Astrocyte of the cerebellum (primary cell): Measurements from ENCODE around the gene MEDAG.

Experiments
- DNase-seq: peaks from one replicate; pipeline ENCODE4 v3.0.0-alpha.2; 2011; ENCODE audit warnings: low read depth
- H3K4me3 ChIP-seq: 2 replicates; pipeline ENCODE4 v1.5.1; 2011; ENCODE audit warnings: mild to moderate bottlenecking, low read depth, low read length, moderate library complexity
- in situ Hi-C: cut with HindIII; loops from 2 replicates; pipeline ENCODE4 v1.10.0; 2017; ENCODE audit warnings: low sequenced_read_pairs
- TF ChIP-seq, protein P1 (sequence below): IDR thresholded peaks from 2 replicates; pipeline ENCODE4 v1.5.1; 2012; ENCODE audit warnings: low read length, low read depth, moderate library complexity, mild to moderate bottlenecking; ENCODE audit errors: missing control alignments

Gene MEDAG

DNA sequence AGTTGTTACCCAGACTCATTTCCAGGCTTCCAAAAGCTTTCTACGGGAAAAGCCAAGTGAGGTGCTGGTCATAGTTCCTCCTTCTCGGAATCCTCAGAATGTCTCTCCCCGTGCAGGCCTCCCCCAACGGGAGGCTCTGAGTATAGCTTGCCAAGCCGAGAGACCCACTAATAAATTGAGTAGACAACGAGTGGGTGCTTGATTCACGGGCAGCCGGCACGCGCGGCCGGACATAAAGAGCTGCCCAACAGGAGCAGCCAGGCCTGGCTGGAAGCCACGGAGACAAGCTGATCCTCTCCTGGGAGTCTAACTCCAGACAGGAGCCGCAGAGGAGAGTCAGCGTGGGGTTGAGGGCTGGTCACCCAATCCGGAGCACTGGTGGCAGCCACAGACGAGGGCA lies 43.4 kb upstream of the MEDAG start:
- in situ Hi-C loops, result no loop called here
- DNase-seq, result no peak
- TF ChIP-seq, protein P1, sequence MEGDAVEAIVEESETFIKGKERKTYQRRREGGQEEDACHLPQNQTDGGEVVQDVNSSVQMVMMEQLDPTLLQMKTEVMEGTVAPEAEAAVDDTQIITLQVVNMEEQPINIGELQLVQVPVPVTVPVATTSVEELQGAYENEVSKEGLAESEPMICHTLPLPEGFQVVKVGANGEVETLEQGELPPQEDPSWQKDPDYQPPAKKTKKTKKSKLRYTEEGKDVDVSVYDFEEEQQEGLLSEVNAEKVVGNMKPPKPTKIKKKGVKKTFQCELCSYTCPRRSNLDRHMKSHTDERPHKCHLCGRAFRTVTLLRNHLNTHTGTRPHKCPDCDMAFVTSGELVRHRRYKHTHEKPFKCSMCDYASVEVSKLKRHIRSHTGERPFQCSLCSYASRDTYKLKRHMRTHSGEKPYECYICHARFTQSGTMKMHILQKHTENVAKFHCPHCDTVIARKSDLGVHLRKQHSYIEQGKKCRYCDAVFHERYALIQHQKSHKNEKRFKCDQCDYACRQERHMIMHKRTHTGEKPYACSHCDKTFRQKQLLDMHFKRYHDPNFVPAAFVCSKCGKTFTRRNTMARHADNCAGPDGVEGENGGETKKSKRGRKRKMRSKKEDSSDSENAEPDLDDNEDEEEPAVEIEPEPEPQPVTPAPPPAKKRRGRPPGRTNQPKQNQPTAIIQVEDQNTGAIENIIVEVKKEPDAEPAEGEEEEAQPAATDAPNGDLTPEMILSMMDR, result peak; percentile 17
- no peak overlapping the region for H3K4me3 ChIP-seq

DNA sequence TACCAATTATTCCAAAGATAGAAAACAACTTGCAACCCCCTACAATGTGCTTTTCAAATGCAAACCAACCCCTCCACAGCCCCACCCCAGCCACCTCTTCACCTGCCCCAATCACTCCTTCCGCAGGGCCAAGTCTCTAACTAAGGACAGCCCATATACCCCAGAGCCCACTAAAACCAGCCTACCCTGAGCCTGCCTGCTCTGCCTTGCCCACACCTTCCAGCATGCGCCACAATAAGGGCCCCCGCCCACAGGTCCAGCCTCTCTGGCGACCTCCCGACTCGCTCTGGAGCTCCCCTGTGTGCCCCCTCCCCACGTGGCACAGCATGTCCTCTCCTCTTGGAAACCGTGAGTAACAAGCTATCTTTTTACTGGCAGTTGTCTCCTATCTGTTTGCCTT lies 42.8 kb upstream of the MEDAG start:
- no peak overlapping the region for H3K4me3 ChIP-seq
- TF ChIP-seq, protein P1, result no peak
- DNase-seq, result no peak
- in situ Hi-C loops, result no loop called here

DNA sequence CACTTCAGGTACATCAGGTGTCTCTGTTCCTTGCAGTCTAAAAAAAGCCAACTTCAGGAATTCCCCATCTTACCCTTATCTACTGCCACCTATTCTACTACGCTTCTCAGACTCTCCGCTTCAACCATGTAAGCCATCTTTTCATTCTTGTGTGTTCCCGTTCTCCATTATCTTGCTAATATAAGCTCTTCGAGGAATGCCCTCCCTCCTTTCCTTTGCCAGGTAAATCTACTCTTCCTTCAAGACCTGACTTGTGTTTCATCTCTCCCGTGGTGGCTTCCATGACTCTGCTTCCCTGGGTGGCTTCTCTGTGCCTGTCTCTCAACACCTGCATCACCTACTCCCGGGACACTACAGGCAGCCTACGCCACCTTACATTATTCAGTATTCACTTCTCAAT lies 42.3 kb upstream of the MEDAG start:
- no peak overlapping the region for H3K4me3 ChIP-seq
- no peak for DNase-seq
- in situ Hi-C loops, result no loop called here
- TF ChIP-seq, protein P1, result no peak

DNA sequence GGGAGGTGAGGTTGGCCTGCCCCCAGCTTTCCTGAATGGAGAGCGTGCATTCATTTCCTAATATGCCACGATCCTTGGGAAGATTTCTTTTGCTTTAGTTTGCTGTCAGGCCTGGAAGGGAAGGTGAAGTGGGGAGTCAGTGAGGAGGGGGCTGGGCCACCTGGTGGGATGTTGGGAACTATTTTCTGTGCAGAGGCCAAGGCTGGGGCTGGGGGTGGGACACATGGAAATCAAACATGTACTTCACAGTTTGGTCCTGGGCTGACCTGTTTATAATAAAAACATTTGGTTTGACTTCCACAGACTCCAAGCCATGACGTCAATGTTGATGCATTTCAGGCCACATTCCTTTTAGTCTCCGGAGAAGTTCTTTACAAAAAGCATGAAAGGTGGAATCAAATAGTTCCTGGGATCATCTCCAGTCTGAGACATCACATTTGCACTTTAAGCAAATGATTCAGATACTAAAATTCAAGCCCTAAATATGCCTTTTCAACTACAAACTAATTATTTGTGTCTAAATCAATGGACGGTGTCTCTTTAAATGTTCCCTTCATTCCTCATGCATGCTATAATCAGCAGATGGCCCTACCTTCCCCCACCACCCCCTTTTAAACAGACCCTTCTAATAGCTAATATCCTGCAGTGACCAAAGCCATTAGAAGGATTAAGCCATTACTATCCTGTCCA lies 41.5 kb upstream of the MEDAG start:
- TF ChIP-seq, protein P1, result no peak
- peak; percentile 95 for DNase-seq
- no peak overlapping the region for H3K4me3 ChIP-seq
- in situ Hi-C loops, result no loop called here

DNA sequence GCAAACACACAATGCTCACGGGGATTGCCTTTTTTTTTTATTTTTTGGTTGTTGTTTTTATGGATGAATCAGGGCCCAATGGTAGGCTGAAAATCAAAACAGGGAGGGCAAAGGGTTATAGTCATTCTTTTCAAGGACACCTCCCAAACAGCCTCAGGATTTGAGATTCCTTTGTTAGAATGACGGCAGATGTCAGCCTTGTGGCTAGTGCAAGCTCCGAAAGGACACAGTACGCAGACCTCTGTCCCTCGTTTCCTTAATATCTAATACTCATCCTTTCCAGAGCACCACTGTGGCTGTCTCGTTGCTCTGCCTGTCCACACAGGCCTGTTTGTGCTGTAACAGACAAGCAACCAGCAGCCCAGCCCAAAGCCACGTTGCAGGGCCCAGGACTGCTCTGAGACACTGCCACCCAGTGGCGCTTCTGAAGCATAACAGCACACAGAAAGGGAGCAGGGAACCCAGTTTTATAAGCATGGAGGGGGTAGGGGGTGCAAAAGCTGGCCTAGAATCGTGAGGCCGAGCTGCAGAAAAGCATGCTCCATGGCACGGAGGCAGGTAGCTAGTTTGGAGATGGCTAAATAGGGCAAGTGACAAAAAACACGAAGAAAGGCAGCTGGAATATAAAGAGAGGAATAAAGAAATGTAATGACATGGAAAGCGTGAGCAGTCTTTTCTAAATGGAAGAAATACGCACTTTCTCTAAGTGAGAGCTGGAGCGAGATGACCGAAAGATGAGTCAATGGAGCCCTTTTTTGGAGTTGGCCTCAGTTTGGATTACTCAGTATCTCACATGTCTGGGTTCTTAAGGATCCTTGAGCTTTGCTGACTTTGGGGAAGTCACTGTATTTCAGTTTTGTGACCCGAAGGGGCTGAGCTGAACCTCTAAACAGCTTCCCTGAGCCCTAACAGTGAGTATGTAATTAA lies 40.7 kb upstream of the MEDAG start:
- H3K4me3 ChIP-seq, result no peak overlapping the region
- TF ChIP-seq, protein P1, result peak; percentile 95
- DNase-seq, result peak; percentile 88
- in situ Hi-C loops, result no loop called here

DNA sequence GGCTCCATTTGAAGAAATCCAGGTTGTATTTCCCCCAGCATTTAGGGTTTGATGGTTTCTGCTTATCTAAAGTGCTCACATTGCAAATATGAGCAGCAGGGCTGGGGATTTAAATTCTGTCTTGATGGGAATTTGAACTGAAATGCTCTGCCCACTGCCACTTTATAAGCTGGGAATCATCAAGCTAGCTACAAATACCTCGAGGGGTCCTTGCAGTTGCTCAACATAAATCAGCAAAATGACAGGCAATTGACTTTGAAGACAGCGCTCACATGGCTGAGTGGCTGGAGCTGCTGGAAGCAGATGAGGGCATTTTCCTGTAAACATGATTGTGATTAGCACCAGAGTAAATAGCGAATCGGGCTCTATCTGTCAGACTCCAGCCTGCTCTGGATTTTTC lies 39.4 kb upstream of the MEDAG start:
- in situ Hi-C loops, result no loop called here
- no peak overlapping the region for H3K4me3 ChIP-seq
- no peak for DNase-seq
- TF ChIP-seq, protein P1, result no peak
